Measurements from ENCODE around the gene CACNA1A.
A peak's percentile ranks its signal among the peaks of the same experiment; 100 is the strongest.

CACNA1A gene

DNA sequence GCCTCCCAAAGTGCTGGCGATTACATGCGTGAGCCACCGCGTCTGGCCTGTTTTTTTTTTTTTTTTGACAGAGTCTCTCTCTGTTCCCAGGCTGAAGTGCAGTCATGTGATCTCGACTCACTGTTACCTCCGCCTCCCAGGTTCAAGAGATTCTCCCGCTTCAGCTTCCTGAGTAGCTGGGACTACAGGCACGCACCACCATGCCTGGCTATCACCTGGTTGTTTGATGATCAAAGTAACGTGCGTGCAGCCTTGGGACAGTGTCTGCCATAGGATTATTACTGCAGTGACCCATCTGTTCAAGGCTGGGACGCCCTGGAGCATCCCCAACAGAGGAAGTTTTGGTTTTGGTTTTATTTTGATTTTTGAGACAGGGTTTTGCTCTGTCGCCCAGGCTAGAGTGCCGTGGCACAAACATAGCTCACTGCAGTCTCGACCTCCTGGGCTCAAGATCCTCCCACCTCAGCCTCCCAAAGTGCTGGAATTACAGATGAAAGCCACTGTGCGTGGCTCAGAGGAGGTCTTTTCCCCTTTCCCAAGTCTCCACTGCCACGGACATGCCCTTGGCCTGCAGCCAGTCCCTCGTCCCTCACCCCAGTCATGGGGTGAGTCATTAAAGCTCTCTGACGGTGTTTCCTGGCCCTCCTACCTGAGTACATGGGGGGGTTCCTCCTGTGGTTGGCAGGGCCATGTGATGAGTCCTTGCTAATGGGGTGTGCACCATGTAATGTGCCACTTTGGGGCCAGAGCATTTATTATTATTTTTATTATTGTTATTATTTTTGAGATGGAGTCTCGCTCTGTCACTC lies 290.5 kb downstream of the CACNA1A start:
- ChIA-PET POLR2A (no interaction called here), CTCF (interaction anchor here (0.7 to 1.5 kb wide), 2 partner anchors 33 to 250 kb away, joined by 3 to 7 read pairs; no protein-coding TSS in a partner anchor)
- 0 out of 2 replicates have a peak, but pooled peaks have one; percentile 7 for TF ChIP-seq GLIS1 (tag by site-specific recombination; IDR thresholded peaks at IDR 0.05)
- no peak for TF ChIP-seq ZNF2 (tag by site-specific recombination; IDR thresholded peaks at IDR 0.05)
- TF ChIP-seq ZNF169 (tag by site-specific recombination; IDR thresholded peaks at IDR 0.05), result no peak
- Histone ChIP-seq H3K4me3 (ENCODE audit: low read depth, low read length) (no peak overlapping the region), H3K9me3 (ENCODE audit: control insufficient read depth, insufficient read depth, low read depth, low read length) (no peaks in the 10 kb centered on the region), H3K36me3 (ENCODE audit: control insufficient read depth in 2 of 2, insufficient read depth in 1 of 2, low read length in 2 of 2) (no peaks in the 10 kb centered on the region), H3K4me1 (ENCODE audit: control insufficient read depth, insufficient read depth, low read length) (no peaks in the 10 kb centered on the region), H3K27ac (ENCODE audit: extremely low read depth, low read depth, low read length) (no peak overlapping the region)

DNA sequence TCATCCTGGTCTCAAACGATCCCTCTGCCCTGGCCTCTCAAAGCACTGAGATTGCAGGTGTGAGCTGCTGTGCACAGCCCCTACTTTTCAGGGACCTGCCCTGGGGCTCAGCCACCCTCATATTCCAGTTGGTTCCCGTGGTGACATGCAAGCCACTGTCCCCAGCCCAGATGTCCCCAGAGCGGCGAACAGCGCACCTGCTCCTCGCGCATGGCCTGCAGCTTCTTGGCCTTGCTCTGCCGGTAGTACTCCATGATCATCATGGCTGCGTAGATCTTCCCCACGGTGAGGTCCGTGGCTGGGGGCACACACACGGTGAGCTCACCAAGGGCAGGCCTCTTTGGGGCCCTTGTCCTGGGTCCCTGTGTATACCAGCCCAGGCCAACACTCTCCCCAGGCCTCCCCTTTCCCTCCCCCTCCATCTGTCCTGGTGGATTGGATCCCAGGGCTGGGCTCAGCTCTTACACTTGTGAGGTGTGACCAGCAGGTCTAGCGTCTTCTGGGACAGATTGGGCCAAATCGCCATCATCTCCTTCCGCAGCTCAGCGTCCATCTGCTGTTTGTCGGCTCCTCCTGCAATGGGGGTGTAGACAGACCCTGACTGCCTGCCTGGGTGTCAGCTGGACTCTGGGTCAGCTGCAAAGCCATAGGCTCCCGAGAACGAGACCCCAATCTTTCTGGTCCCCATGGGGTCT lies 292.1 kb downstream of the CACNA1A start:
- no peaks in the 10 kb centered on the region for H3K4me1 ChIP-seq (ENCODE audit: control insufficient read depth, insufficient read depth, low read length)
- no peak for TF ChIP-seq INSM2 (tag by site-specific recombination; IDR thresholded peaks at IDR 0.05)
- TF ChIP-seq ZNF398 (tag by site-specific recombination; IDR thresholded peaks at IDR 0.05), result no peak
- no peak for TF ChIP-seq ZNF580 (tag by site-specific recombination; IDR thresholded peaks at IDR 0.05)
- TF ChIP-seq ZNF664 (tag by site-specific recombination; IDR thresholded peaks at IDR 0.05), result no peak
- TF ChIP-seq, protein P1, sequence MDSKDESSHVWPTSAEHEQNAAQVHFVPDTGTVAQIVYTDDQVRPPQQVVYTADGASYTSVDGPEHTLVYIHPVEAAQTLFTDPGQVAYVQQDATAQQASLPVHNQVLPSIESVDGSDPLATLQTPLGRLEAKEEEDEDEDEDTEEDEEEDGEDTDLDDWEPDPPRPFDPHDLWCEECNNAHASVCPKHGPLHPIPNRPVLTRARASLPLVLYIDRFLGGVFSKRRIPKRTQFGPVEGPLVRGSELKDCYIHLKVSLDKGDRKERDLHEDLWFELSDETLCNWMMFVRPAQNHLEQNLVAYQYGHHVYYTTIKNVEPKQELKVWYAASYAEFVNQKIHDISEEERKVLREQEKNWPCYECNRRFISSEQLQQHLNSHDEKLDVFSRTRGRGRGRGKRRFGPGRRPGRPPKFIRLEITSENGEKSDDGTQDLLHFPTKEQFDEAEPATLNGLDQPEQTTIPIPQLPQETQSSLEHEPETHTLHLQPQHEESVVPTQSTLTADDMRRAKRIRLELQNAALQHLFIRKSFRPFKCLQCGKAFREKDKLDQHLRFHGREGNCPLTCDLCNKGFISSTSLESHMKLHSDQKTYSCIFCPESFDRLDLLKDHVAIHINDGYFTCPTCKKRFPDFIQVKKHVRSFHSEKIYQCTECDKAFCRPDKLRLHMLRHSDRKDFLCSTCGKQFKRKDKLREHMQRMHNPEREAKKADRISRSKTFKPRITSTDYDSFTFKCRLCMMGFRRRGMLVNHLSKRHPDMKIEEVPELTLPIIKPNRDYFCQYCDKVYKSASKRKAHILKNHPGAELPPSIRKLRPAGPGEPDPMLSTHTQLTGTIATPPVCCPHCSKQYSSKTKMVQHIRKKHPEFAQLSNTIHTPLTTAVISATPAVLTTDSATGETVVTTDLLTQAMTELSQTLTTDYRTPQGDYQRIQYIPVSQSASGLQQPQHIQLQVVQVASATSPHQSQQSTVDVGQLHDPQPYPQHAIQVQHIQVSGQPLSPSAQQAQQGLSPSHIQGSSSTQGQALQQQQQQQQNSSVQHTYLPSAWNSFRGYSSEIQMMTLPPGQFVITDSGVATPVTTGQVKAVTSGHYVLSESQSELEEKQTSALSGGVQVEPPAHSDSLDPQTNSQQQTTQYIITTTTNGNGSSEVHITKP (tag by site-specific recombination; IDR thresholded peaks at IDR 0.05), result no peak
- no peak for TF ChIP-seq KLF10 (tag by site-specific recombination; IDR thresholded peaks at IDR 0.05)
- TF ChIP-seq ZNF302 (tag by site-specific recombination; IDR thresholded peaks at IDR 0.05; ENCODE audit: low read depth), result no peak
- TF ChIP-seq KLF1 (tag by site-specific recombination; IDR thresholded peaks at IDR 0.05), result no peak
- TF ChIP-seq ZSCAN4 (tag by site-specific recombination; IDR thresholded peaks at IDR 0.05), result no peak
- TF ChIP-seq, protein P2, sequence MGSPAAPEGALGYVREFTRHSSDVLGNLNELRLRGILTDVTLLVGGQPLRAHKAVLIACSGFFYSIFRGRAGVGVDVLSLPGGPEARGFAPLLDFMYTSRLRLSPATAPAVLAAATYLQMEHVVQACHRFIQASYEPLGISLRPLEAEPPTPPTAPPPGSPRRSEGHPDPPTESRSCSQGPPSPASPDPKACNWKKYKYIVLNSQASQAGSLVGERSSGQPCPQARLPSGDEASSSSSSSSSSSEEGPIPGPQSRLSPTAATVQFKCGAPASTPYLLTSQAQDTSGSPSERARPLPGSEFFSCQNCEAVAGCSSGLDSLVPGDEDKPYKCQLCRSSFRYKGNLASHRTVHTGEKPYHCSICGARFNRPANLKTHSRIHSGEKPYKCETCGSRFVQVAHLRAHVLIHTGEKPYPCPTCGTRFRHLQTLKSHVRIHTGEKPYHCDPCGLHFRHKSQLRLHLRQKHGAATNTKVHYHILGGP (tag by site-specific recombination; IDR thresholded peaks at IDR 0.05), result no peak
- TF ChIP-seq ZNF350 (tag by site-specific recombination; IDR thresholded peaks at IDR 0.05), result no peak
- no peak for TF ChIP-seq ZNF114 (tag by site-specific recombination; IDR thresholded peaks at IDR 0.05)
- ChIA-PET CTCF (interaction anchor here (0.6 to 2.7 kb wide), 7 partner anchors 19 to 173 kb away, joined by 3 to 13 read pairs (median 3); no protein-coding TSS in a partner anchor), POLR2A (interaction anchor here (1.0 to 2.0 kb wide), 2 partner anchors 58 to 62 kb away, joined by 4 to 6 read pairs; no protein-coding TSS in a partner anchor)
- H3K27ac ChIP-seq (ENCODE audit: extremely low read depth, low read depth, low read length), result no peak overlapping the region
- H3K4me3 ChIP-seq (ENCODE audit: low read depth, low read length), result no peak overlapping the region
- H3K36me3 ChIP-seq (ENCODE audit: control insufficient read depth in 2 of 2, insufficient read depth in 1 of 2, low read length in 2 of 2), result no peaks in the 10 kb centered on the region
- H3K9me3 ChIP-seq (ENCODE audit: control insufficient read depth, insufficient read depth, low read depth, low read length), result no peaks in the 10 kb centered on the region

Measured in HEK293 (cell line).